ENCODE measurements around the gene UQCC2.

Gene UQCC2

GRCh38 chr6:33716379-33716778 lies 4.9 kb upstream of the UQCC2 start:
- TF ChIP-seq CTCF (IDR thresholded peaks at IDR 0.05; ENCODE audit: low read length, missing control alignments) = no peak
- H3K4me3 ChIP-seq (replicated peaks; ENCODE audit: low read depth, low read length) = no peak overlapping the region
- no peak for DNase-seq (ENCODE audit: low read depth)

- TF ChIP-seq CTCF (IDR thresholded peaks at IDR 0.05; ENCODE audit: low read length, missing control alignments) = no peak
- no peak for DNase-seq (ENCODE audit: low read depth)
- H3K4me3 ChIP-seq (replicated peaks; ENCODE audit: low read depth, low read length) = no peak overlapping the region
Measured at GRCh38 chr6:33714385-33715040, 3.0 kb upstream of the UQCC2 start.

GRCh38 chr6:33713786-33714185 lies 2.3 kb upstream of the UQCC2 start:
- TF ChIP-seq CTCF (IDR thresholded peaks at IDR 0.05; ENCODE audit: low read length, missing control alignments) = no peak
- DNase-seq (ENCODE audit: low read depth) = no peak
- H3K4me3 ChIP-seq (replicated peaks; ENCODE audit: low read depth, low read length) = no peak overlapping the region

DNA sequence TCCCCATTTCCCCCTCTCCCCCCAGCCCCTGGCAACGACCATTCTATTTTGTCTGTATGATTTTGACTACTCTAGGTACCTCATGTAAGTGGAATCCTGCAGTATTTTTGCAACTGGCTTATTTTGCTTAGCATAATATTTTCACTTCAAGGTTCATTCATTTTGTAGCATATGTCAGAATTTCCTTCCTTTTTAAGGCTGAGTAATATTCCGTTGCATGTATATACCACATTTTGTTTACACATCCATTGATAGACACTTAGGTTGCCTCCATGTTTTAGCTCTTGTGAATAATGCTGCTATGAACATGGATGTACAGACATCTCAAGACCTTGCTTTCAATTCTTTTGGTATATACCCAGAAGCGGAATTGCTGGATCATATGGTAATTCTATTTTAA lies 1.4 kb upstream of the UQCC2 start:
- TF ChIP-seq CTCF (IDR thresholded peaks at IDR 0.05; ENCODE audit: low read length, missing control alignments) = no peak
- no peak for DNase-seq (ENCODE audit: low read depth)
- no peak overlapping the region for H3K4me3 ChIP-seq (replicated peaks; ENCODE audit: low read depth, low read length)

- TF ChIP-seq CTCF (IDR thresholded peaks at IDR 0.05; ENCODE audit: low read length, missing control alignments) = no peak
- peak overlapping the region; percentile 94 for H3K4me3 ChIP-seq (replicated peaks; ENCODE audit: low read depth, low read length)
- no peak for DNase-seq (ENCODE audit: low read depth)
Measured at GRCh38 chr6:33710296-33711121, 991 bp downstream of the UQCC2 start.

GRCh38 chr6:33709605-33710295 lies 1.8 kb downstream of the UQCC2 start:
- H3K4me3 ChIP-seq (replicated peaks; ENCODE audit: low read depth, low read length) = no peak overlapping the region

More at GRCh38 chr6:33709605-33710295, 1.8 kb downstream of the UQCC2 start:
- no peak for DNase-seq (ENCODE audit: low read depth)
- TF ChIP-seq CTCF (IDR thresholded peaks at IDR 0.05; ENCODE audit: low read length, missing control alignments) = no peak

Data from fibroblast of pulmonary artery (primary cell).